ENCODE results near the gene TOP2A.
A peak's percentile ranks its signal among the peaks of the same experiment; 100 is the strongest.

The TOP2A gene

DNA sequence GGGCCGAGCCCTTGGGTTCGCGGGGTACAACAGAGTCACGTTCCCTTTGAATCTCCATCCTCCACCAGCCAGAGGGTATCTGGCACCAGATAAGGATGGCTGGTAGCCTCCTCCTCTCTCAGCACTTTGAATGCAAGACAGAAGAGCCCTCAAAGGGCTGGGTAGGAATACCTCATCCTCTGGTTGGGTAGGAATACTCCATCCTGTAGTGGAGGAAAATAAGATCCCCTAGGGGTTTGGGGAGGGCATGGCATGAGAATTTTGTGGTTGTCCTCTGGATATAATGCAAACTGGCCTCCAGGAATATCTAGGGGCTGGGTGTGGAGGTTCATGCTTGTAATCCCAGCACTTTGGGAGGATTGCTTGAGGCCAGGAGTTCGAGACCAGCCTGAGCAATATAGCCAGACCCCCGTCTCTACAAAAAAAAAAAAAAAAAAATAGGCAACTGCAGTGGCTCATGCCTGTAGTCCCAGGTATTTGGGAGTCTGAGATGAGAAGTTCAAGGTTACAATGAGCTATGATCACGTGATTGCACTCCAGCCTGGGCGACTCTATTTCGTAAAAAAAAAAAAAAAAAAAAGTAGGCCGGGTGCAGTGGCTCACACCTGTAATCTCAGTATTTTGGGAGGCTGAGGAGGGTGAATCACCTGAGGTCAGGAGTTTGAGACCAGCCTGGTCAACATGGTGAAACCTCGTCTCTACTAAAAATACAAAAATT lies 28.2 kb upstream of the TOP2A start:
- FAIRE-seq (no peak), DNase-seq (ENCODE audit: insufficient read length, low spot score) (no peak)
- TF ChIP-seq PAX5 (IDR thresholded peaks at IDR 0.05; ENCODE audit: insufficient read depth, low read length, severe bottlenecking): no peak

DNA sequence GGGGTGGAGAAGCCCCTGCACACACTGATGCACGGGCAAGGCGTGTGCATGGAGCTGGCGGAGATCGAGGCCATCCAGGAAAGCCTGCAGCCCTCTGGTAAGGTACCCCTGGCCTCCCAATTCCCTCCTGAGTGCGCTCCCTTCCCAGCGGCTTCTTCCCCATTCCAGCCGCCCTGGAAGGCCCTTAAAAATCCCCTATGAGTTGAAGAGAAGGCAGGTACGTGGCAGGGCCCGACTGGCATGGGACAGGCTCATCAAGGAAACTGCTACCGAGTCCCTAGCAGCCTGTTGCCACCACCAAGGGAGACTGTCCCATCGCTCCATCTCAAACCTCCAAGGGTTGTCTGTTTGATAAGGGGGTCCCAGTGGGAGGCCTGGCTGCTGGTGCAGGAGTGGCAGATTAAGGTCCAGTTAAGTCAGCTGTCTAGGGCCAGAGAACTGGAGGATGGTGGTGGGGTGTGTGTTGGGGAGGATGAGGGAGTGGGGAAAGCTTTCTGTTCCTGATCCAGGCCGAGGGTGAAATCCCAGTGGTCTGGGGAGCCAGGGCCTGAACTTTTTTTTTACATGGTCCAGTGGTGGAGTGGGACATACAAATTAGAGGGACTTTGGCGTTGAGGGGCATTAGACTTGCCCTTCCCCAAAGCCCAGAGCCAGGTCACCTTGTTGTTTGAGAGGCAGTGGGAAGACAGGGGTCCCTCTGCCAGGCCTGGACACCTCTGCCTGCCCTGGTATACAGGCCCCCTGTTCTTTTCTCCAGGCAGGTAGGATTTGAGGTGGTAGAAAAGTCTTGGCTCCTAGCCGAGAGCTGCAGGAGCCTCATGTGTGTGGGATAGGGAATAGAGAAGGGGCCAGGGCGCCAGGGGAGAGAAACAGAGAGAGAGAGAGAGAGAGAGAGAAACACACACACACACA lies 26.5 kb upstream of the TOP2A start:
- TF ChIP-seq TAF1 (IDR thresholded peaks at IDR 0.05; ENCODE audit: low read depth, low read length) (no peak), POLR2AphosphoS5 (IDR thresholded peaks at IDR 0.05; ENCODE audit: low read depth, low read length) (no peak), POLR2A (IDR thresholded peaks at IDR 0.05; ENCODE audit: low read depth, low read length) (no peak), SPI1 (IDR thresholded peaks at IDR 0.05; ENCODE audit: low read depth, low read length) (no peak), POU2F2 (IDR thresholded peaks at IDR 0.05; ENCODE audit: low read depth, low read length) (no peak), PAX5 (IDR thresholded peaks at IDR 0.05; ENCODE audit: insufficient read depth, low read length, severe bottlenecking) (no peak)
- FAIRE-seq (no peak), DNase-seq (ENCODE audit: insufficient read length, low spot score) (no peak)

DNA sequence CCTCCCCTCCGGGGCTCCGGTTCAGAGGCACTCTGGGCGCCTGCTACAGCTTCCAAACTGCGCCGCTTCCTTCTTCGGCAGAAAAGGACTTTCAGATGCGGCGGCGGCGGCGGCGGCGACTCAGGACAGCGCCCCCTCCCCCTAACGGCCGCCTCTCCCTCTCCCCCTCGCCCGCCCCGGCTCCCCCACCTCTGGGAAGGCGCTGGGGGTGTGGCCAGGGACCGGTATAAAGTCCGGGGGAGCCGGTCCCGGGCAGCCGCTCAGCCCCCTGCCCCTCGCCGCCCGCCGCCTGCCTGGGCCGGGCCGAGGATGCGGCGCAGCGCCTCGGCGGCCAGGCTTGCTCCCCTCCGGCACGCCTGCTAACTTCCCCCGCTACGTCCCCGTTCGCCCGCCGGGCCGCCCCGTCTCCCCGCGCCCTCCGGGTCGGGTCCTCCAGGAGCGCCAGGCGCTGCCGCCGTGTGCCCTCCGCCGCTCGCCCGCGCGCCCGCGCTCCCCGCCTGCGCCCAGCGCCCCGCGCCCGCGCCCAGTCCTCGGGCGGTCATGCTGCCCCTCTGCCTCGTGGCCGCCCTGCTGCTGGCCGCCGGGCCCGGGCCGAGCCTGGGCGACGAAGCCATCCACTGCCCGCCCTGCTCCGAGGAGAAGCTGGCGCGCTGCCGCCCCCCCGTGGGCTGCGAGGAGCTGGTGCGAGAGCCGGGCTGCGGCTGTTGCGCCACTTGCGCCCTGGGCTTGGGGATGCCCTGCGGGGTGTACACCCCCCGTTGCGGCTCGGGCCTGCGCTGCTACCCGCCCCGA lies 25.7 kb upstream of the TOP2A start, which contains the start of gene IGFBP4:
Gene IGFBP4 (plus strand): TSS at position 255 of the 792 bp plus-strand sequence. CDS start 286 bp downstream, at position 541.
- peak; percentile 56 for FAIRE-seq
- TF ChIP-seq PAX5 (IDR thresholded peaks at IDR 0.05; ENCODE audit: insufficient read depth, low read length, severe bottlenecking) (no peak), POU2F2 (IDR thresholded peaks at IDR 0.05; ENCODE audit: low read depth, low read length) (no peak), TAF1 (IDR thresholded peaks at IDR 0.05; ENCODE audit: low read depth, low read length) (no peak), SPI1 (IDR thresholded peaks at IDR 0.05; ENCODE audit: low read depth, low read length) (no peak), POLR2AphosphoS5 (IDR thresholded peaks at IDR 0.05; ENCODE audit: low read depth, low read length) (no peak)
- DNase-seq (ENCODE audit: insufficient read length, low spot score): peak; percentile 67

DNA sequence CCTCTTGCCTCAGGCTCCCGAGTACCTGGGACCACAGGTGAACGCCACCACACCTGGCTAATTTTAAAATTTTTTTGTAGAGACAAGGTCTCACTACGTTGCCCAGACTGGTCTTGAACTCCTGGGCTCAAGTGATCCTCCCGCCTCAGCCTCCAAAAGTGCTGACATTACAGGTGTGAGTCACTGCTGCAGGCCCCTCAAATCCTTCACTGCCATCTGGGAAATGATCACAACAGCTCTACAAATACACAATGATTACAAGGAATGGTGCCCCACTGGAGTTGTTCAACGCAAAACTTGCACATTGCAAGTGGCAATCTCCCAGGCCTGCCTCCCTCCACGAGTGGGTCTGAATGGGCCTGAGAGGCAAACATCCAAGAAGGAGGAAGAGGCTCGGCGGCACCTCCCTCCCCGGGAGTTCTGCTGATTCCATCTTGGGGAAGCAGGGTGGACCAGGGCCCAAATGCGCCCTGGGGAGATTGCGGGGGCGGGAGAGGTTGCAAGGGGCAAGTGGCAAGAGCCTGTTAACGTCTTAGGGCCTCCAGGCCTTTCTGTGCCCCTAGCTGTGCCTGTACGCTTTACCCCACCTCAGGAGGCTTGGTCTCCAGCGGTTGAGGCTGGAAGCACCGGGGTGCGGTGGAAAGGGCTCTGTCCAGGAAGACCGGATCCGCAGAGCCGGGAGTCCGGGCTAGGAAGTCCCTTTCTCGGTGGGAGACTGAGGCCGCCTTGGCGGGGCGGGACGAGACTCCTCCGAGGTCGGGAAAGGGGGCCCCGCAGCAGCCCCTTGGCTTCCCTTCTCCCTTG lies 24.9 kb upstream of the TOP2A start:
- FAIRE-seq: no peak
- TF ChIP-seq POLR2AphosphoS5 (IDR thresholded peaks at IDR 0.05; ENCODE audit: low read depth, low read length) (no peak), POU2F2 (IDR thresholded peaks at IDR 0.05; ENCODE audit: low read depth, low read length) (no peak), POLR2A (IDR thresholded peaks at IDR 0.05; ENCODE audit: low read depth, low read length) (no peak), PAX5 (IDR thresholded peaks at IDR 0.05; ENCODE audit: insufficient read depth, low read length, severe bottlenecking) (no peak), SPI1 (IDR thresholded peaks at IDR 0.05; ENCODE audit: low read depth, low read length) (no peak), TAF1 (IDR thresholded peaks at IDR 0.05; ENCODE audit: low read depth, low read length) (no peak)
- DNase-seq (ENCODE audit: insufficient read length, low spot score): no peak

DNA sequence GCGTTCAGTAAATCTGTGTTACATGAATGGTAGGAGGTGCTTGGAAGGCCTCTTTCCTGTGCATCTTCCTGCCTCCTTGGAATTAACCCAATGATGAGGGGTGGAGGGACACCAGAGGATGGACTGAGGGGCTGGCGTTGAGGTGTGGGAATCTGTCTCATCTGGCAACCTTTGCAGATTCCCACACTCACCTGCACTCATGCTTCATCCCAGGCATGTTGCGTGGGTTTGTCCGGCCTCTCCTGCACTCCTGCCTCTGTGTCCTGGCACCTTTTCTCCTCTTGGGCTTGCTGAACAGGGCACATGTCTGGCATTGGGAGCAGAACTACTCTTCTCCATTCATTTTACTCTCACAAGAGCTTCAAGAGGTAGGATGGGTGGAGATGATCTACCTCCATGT lies 22.5 kb upstream of the TOP2A start:
- TF ChIP-seq POLR2AphosphoS5 (IDR thresholded peaks at IDR 0.05; ENCODE audit: low read depth, low read length) (no peak), PAX5 (IDR thresholded peaks at IDR 0.05; ENCODE audit: insufficient read depth, low read length, severe bottlenecking) (no peak), POLR2A (IDR thresholded peaks at IDR 0.05; ENCODE audit: low read depth, low read length) (no peak), POU2F2 (IDR thresholded peaks at IDR 0.05; ENCODE audit: low read depth, low read length) (no peak), TAF1 (IDR thresholded peaks at IDR 0.05; ENCODE audit: low read depth, low read length) (no peak), SPI1 (IDR thresholded peaks at IDR 0.05; ENCODE audit: low read depth, low read length) (no peak)
- DNase-seq (ENCODE audit: insufficient read length, low spot score): no peak
- no peak for FAIRE-seq

DNA sequence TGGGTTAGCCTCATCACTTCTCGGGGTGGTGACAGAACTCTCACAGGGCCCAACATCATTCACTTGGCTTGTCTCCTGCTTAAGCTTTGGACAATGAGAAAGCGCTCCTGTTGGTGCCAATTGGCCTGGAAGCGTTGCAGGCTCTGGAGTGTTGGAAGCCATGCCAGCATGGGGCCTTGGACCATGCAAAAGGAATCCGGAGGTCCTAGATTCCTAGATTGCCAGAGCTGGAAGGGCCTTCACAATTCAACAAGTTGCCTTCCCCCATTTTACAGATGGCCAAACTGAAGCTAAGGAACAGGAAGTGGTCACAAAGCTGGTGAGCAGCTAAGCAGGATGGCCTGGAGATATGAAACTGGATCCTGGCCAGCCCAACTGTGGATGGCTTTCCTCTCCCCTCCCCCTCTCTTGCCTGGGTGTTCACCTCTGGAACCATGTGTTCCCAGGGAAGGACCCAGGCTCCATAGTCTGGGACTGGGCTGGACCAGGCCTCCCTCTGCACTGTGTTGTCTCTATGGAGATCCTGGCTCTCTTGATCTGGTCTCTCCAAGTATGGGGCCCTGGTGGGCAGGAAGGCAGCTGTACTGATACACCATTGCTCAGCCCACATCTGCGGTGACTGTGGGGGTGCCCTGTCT lies 19.5 kb upstream of the TOP2A start:
- FAIRE-seq (no peak), DNase-seq (ENCODE audit: insufficient read length, low spot score) (no peak)
- TF ChIP-seq POU2F2 (IDR thresholded peaks at IDR 0.05; ENCODE audit: low read depth, low read length) (no peak), TAF1 (IDR thresholded peaks at IDR 0.05; ENCODE audit: low read depth, low read length) (no peak), SPI1 (IDR thresholded peaks at IDR 0.05; ENCODE audit: low read depth, low read length) (0 out of 2 replicates have a peak, but pooled peaks have one; percentile 38), POLR2AphosphoS5 (IDR thresholded peaks at IDR 0.05; ENCODE audit: low read depth, low read length) (no peak), POLR2A (IDR thresholded peaks at IDR 0.05; ENCODE audit: low read depth, low read length) (no peak)

DNA sequence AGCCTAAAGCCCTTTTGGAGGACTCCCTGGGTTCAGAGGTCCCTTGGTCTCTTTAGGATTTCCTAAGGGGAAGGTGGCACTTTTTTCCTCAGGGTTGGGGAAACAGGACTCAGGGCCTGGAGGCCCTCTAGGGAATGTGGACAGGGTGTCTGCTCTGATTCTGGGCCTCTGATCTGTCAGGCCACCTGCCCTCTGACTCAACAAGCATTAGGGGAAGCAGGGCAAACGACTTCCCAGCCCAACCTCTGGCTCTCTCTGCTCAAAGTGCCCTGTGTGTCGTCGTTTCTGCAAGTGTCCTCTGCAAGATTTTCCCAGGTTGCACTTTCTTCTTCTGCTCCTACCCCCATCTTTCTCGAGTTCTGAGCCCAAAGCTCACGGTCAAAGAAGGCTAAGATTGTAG lies 18.9 kb upstream of the TOP2A start:
- FAIRE-seq (no peak), DNase-seq (ENCODE audit: insufficient read length, low spot score) (no peak)
- TF ChIP-seq POLR2AphosphoS5 (IDR thresholded peaks at IDR 0.05; ENCODE audit: low read depth, low read length) (no peak), POU2F2 (IDR thresholded peaks at IDR 0.05; ENCODE audit: low read depth, low read length) (no peak), TAF1 (IDR thresholded peaks at IDR 0.05; ENCODE audit: low read depth, low read length) (no peak), PAX5 (IDR thresholded peaks at IDR 0.05; ENCODE audit: insufficient read depth, low read length, severe bottlenecking) (no peak), SPI1 (IDR thresholded peaks at IDR 0.05; ENCODE audit: low read depth, low read length) (no peak), POLR2A (IDR thresholded peaks at IDR 0.05; ENCODE audit: low read depth, low read length) (no peak)
